GM12878 (cell line): ENCODE results near the gene ZKSCAN8. TPM values are rescaled to one million over a fixed set of nuclear protein-coding genes. Genes with fewer than 3 reads are reported as not detected.
A peak's percentile ranks its signal among the peaks of the same experiment; 100 is the strongest.

Experiments
- ATAC-seq: fragments of 200-7000 bp; cut with Tn5 transposase; 3 replicates; pipeline ENCODE4 v1.9.1; 2020; ENCODE audit warnings: mild to moderate bottlenecking, moderate library complexity
- BruUV-seq: library from RNA; stranded (reverse); fragments of 400-500 nt; replicated peaks from 2 replicates; lab custom pipeline; 2021; lab: Mats Ljungman, UMichigan
- CTCF ChIA-PET: fragments of 300-600 bp; sonication (Branson Sonifier 250); formaldehyde crosslinking; extraction: SDS; loops from one replicate; lab custom pipeline; 2021; ENCODE audit warnings: inconsistent platforms; lab: Yijun Ruan, JAX
- POLR2A ChIA-PET: fragments of 350-600 bp; formaldehyde crosslinking; extraction: SDS; loops from one replicate; lab custom pipeline; 2021; ENCODE audit warnings: inconsistent platforms; lab: Charles Lee
- RAD21 ChIA-PET: fragments of 300-600 bp; sonication (Branson Sonifier 250); formaldehyde crosslinking; loops from one replicate; lab custom pipeline; 2023; ENCODE audit warnings: antibody characterized with exemption; ENCODE audit not compliant: unreplicated experiment; lab: Charles Lee
- SMC1A ChIA-PET: fragments of 300-600 bp; sonication (Branson Sonifier 250); formaldehyde crosslinking; loops from one replicate; lab custom pipeline; 2023; ENCODE audit not compliant: unreplicated experiment, uncharacterized antibody; lab: Charles Lee
- DNase-seq: peaks from one replicate; pipeline ENCODE4 v3.0.0-alpha.2; 2011; ENCODE audit warnings: low read depth, low spot score
- FAIRE-seq: peaks from 3 replicates; lab custom pipeline; 2011; peaks lifted over from hg19 to GRCh38; lab: Jason Lieb, UNC
- H2AFZ ChIP-seq: 2 replicates; pipeline ENCODE4 v1.6.0; 2011; ENCODE audit warnings: low read depth, low read length, control low read depth; ENCODE audit not compliant: control insufficient read depth
- H3K27ac ChIP-seq: 2 replicates; pipeline ENCODE4 v1.5.1; 2011; ENCODE audit warnings: control low read depth; ENCODE audit not compliant: control insufficient read depth, insufficient read depth
- H3K27me3 ChIP-seq, 2 experiments: replicated peaks in 1 of 2; 2 replicates each; pipeline versions ENCODE4 v1.6.0 to v1.6.1; 2011; ENCODE audit warnings: low read length in 1 of 2; ENCODE audit not compliant: control insufficient read depth in 2 of 2, insufficient read depth in 2 of 2
- H3K36me3 ChIP-seq, 2 experiments: 2 replicates each; pipeline ENCODE4 v1.5.1; 2011; ENCODE audit warnings: low read length in 1 of 2; ENCODE audit not compliant: control insufficient read depth in 2 of 2, insufficient read depth in 2 of 2
- H3K4me1 ChIP-seq: 2 replicates; pipeline ENCODE4 v1.6.1; 2011; ENCODE audit warnings: mild to moderate bottlenecking, low read length, moderate library complexity, mixed read lengths; ENCODE audit not compliant: control insufficient read depth, insufficient read depth
- H3K4me2 ChIP-seq: 2 replicates; pipeline ENCODE4 v1.6.0; 2011; ENCODE audit warnings: control low read depth; ENCODE audit not compliant: control insufficient read depth, insufficient read depth
- H3K4me3 ChIP-seq: fragments of 200-600 bp; sonication (generic); 2 replicates; pipeline ENCODE4 v1.5.1; 2016
- H3K79me2 ChIP-seq: 2 replicates; pipeline ENCODE4 v1.6.0; 2011; ENCODE audit warnings: low read length; ENCODE audit not compliant: control insufficient read depth, insufficient read depth
- H3K9ac ChIP-seq: 2 replicates; pipeline ENCODE4 v1.8.0; 2011; ENCODE audit warnings: low read length, control low read depth, mixed read lengths; ENCODE audit not compliant: control insufficient read depth, insufficient read depth
- H3K9me3 ChIP-seq: replicated peaks from 3 replicates; pipeline ENCODE4 v1.5.1; 2011; ENCODE audit warnings: mild to moderate bottlenecking, low read length; ENCODE audit not compliant: control insufficient read depth, insufficient read depth
- H4K20me1 ChIP-seq: 2 replicates; pipeline ENCODE4 v1.6.0; 2011; ENCODE audit not compliant: control insufficient read depth, insufficient read depth
- DPF2 ChIP-seq: fragments of 450-650 bp; IDR thresholded peaks from 2 replicates; pipeline ENCODE4 v1.6.1; 2017; ENCODE audit warnings: mild to moderate bottlenecking
- GABPA ChIP-seq: IDR thresholded peaks from 2 replicates; pipeline ENCODE4 v1.6.1; 2014; ENCODE audit warnings: antibody characterized with exemption, low read depth, mild to moderate bottlenecking, inconsistent platforms
- JUNB ChIP-seq: IDR thresholded peaks from 2 replicates; pipeline ENCODE4 v1.6.1; 2016; ENCODE audit warnings: antibody characterized with exemption, mild to moderate bottlenecking
- MYC ChIP-seq: IDR thresholded peaks from 2 replicates; pipeline ENCODE4 v1.6.1; 2011; ENCODE audit warnings: mild to moderate bottlenecking, low read length, moderate library complexity, inconsistent platforms; ENCODE audit not compliant: insufficient read depth, insufficient replicate concordance, insufficient read length, severe bottlenecking
- SPI1 ChIP-seq: IDR thresholded peaks from 2 replicates; pipeline ENCODE4 v1.6.1; 2011; ENCODE audit warnings: low read depth, mild to moderate bottlenecking, low read length, moderate library complexity, borderline replicate concordance; ENCODE audit not compliant: insufficient read depth
- SREBF2 ChIP-seq: IDR thresholded peaks from 2 replicates; pipeline ENCODE4 v1.6.1; 2012; ENCODE audit warnings: mild to moderate bottlenecking, low read length
- YY1 ChIP-seq: IDR thresholded peaks from 2 replicates; pipeline ENCODE4 v1.6.1; 2011; ENCODE audit warnings: low read depth, mild to moderate bottlenecking, low read length
- WGBS: methylation state at CpG from one replicate; pipeline ENCODE4 v1.1.6; 2016; ENCODE audit warnings: low lambda C conversion rate; ENCODE audit not compliant: insufficient replicate concordance, insufficient coverage; ENCODE audit errors: missing lambda C conversion rate; 5-methylcytosine and 5-hydroxymethylcytosine counted together
- in situ Hi-C: fragments of 300-500 bp; cut with MboI; formaldehyde crosslinking; loops from 9 replicates; pipeline ENCODE4 v1.14.3; 2018; ENCODE audit warnings: mixed read lengths
- intact Hi-C: fragments of 100-400 bp; cut with micrococcal nuclease; formaldehyde crosslinking; loops from one replicate; pipeline ENCODE4 v1.14.2; 2022; ENCODE audit not compliant: unreplicated experiment
- polyA plus RNA-seq, 11 experiments: library from polyadenylated mRNA; depleted of rRNA in 4 of 11; unstranded in 6 of 11; stranded (reverse) in 5 of 11; fragments of >200 nt; fragmentation: Nextera tagmentation in 4 of 11; fragmentation: Illumina TruSeq in 1 of 11; extraction: Ambion mirVana in 4 of 11; extraction: Trizol in 1 of 11; gene quantifications; 1 replicate in 1 of 11; 2 replicates in 10 of 11; pipeline versions ENCODE4 v1.2.1 to v1.2.3, GENCODE V29; 2011 to 2016; ENCODE audit warnings: inconsistent platforms in 2 of 11, missing spikeins in 2 of 11, low read depth in 1 of 11
- total RNA-seq, 4 experiments: library from RNA; depleted of rRNA in 3 of 4; stranded (reverse); fragments of >200 nt in 3 of 4; fragmentation: Illumina TruSeq in 1 of 4; extraction: Trizol in 1 of 4; gene quantifications; 2 replicates each; pipeline versions ENCODE4 v1.2.1 to v1.2.3, GENCODE V29; 2013 to 2021

Gene ZKSCAN8
- total and polyA plus RNA-seq, 10 of the 15 experiments (the other 5 are each of a cell fraction or from before 2014, with no cell fraction given) = 1.0 to 17.9 (median 8.7) TPM

GRCh38 chr6:28206928-28207509 lies 65.3 kb downstream of the ZKSCAN8 start (continued):
- TF ChIP-seq DPF2 (no peak), GABPA (no peak)

- Histone ChIP-seq H2AFZ (peak overlapping the region; percentile 81), H3K4me1 (peaks cover 16% of the 10 kb centered on the region), H3K9me3 (peaks cover 4% of the 10 kb centered on the region; the same call in 2 of the 3 replicates), H3K4me3 (peak overlapping the region; percentile 59), H3K79me2 (no peaks in the 10 kb centered on the region), H4K20me1 (no peaks in the 10 kb centered on the region), H3K9ac (peak overlapping the region; percentile 18), H3K36me3 (no peaks in the 10 kb centered on the region), H3K4me2 (peak overlapping the region; percentile 90), H3K27ac (no peak overlapping the region), H3K27me3 (peaks cover 0 to 11% of the 10 kb centered on the region in 2 experiments)
- in situ Hi-C loops = no loop called here
- TF ChIP-seq YY1 = 0 out of 2 replicates have a peak, but pooled peaks have one; percentile 7
- TF ChIP-seq JUNB = no peak
- TF ChIP-seq SREBF2 = no peak
- TF ChIP-seq MYC = no peak
- TF ChIP-seq SPI1 = 0 out of 2 replicates have a peak, but pooled peaks have one; percentile 15
- SMC1A ChIA-PET = interaction anchor here (1.0 kb wide), 1 partner anchor 13 kb away, joined by 3 read pairs; no protein-coding TSS in a partner anchor
- ATAC-seq = peak; percentile 71
- intact Hi-C loops = no loop called here
- CTCF ChIA-PET = interaction anchor here (1.5 kb wide), 1 partner anchor 29 kb away, joined by 3 read pairs; no protein-coding TSS in a partner anchor
- DNase-seq = no peak
- BruUV-seq = no TSS peak
- RAD21 ChIA-PET = no interaction called here
- peak; percentile 18 for FAIRE-seq
- WGBS = 14% methylated on average over 35 of the region's 35 CpGs
- POLR2A ChIA-PET = interaction anchor here (0.6 kb wide), 1 partner anchor 197 kb away, joined by 3 read pairs; no protein-coding TSS in a partner anchor
Measured at GRCh38 chr6:28207510-28208110, 65.9 kb downstream of the ZKSCAN8 start.
